PC-3 (cell line): ENCODE measurements around the gene TSPAN32.

Experiments
- EZH2 ChIP-seq: fragments of 300-600 bp; sonication (generic); IDR thresholded peaks from one replicate; pipeline ENCODE4 v1.6.1; 2017; ENCODE audit warnings: antibody characterized with exemption, mild to moderate bottlenecking, low read length; ENCODE audit not compliant: unreplicated experiment
- TF ChIP-seq, protein P1 (sequence below): fragments of 300-600 bp; sonication (generic); conservative IDR thresholded peaks from 2 replicates; pipeline ENCODE4 v1.5.1; 2017; ENCODE audit warnings: antibody characterized with exemption, low read depth, mild to moderate bottlenecking, low read length

DNA sequence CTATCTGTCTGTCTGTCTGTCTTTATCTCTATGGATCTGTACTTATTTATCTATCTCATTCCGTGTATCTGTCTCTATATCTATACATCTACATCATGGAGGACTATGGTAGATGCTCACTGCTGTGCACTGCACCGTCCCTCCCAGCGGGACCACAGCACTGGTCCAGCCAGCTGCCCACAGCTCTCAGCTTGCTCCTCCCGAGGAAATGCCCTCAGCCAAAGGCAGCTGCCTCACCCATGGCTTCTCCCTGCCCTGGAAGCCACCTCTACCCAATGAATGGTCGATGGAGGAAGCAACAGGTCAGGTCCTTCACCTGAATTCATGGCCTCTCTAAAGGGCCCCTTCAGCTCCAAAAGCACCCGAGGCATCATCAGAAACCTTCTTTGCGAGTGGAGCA lies 60.6 kb downstream of the TSPAN32 start:
- TF ChIP-seq, protein P1, sequence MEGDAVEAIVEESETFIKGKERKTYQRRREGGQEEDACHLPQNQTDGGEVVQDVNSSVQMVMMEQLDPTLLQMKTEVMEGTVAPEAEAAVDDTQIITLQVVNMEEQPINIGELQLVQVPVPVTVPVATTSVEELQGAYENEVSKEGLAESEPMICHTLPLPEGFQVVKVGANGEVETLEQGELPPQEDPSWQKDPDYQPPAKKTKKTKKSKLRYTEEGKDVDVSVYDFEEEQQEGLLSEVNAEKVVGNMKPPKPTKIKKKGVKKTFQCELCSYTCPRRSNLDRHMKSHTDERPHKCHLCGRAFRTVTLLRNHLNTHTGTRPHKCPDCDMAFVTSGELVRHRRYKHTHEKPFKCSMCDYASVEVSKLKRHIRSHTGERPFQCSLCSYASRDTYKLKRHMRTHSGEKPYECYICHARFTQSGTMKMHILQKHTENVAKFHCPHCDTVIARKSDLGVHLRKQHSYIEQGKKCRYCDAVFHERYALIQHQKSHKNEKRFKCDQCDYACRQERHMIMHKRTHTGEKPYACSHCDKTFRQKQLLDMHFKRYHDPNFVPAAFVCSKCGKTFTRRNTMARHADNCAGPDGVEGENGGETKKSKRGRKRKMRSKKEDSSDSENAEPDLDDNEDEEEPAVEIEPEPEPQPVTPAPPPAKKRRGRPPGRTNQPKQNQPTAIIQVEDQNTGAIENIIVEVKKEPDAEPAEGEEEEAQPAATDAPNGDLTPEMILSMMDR, result no peak
- TF ChIP-seq EZH2, result no peak
